Measurements from ENCODE around the gene ACTR3.

The ACTR3 gene

GRCh38 chr2:113972766-113973165 lies 82.9 kb downstream of the ACTR3 start:
- Histone ChIP-seq H3K36me3 (ENCODE audit: control insufficient read depth, low read depth, low read length) (no peaks in the 10 kb centered on the region), H3K27ac (ENCODE audit: low read length) (no peak overlapping the region), H3K27me3 (ENCODE audit: control insufficient read depth, insufficient read depth, low read length) (no peaks in the 10 kb centered on the region), H3K9ac (ENCODE audit: low read length) (no peak overlapping the region), H3K9me3 (ENCODE audit: control insufficient read depth, low read depth, low read length) (no peaks in the 10 kb centered on the region), H3K4me3 (ENCODE audit: low read length) (no peak overlapping the region), H3K4me1 (ENCODE audit: control insufficient read depth, low read depth, low read length) (no peaks in the 10 kb centered on the region)

DNA sequence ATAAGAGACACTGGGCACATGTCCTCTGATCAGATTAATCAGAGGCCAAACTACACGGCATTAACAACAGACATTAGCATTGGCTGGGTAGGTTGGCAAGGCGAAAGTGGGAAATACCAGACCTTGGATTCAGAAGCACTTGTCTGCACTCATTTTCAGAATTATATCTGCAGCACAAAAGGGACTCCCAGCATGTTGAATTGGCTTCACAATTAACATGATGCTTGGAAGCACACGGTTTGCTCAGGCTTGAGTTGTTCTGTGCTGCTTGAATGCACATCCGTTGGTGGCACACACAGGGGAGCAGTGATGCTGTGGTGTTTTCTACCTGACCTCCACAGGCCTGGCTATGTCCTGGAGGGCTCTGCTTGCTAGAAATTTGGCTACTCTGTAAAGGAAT lies 83.9 kb downstream of the ACTR3 start:
- H3K27ac ChIP-seq (ENCODE audit: low read length): no peak overlapping the region
- no peak overlapping the region for H3K9ac ChIP-seq (ENCODE audit: low read length)
- no peaks in the 10 kb centered on the region for H3K27me3 ChIP-seq (ENCODE audit: control insufficient read depth, insufficient read depth, low read length)
- no peaks in the 10 kb centered on the region for H3K4me1 ChIP-seq (ENCODE audit: control insufficient read depth, low read depth, low read length)
- no peaks in the 10 kb centered on the region for H3K9me3 ChIP-seq (ENCODE audit: control insufficient read depth, low read depth, low read length)
- no peaks in the 10 kb centered on the region for H3K36me3 ChIP-seq (ENCODE audit: control insufficient read depth, low read depth, low read length)
- no peak overlapping the region for H3K4me3 ChIP-seq (ENCODE audit: low read length)

- Histone ChIP-seq H3K27ac (ENCODE audit: low read length) (no peak overlapping the region), H3K9ac (ENCODE audit: low read length) (no peak overlapping the region), H3K36me3 (ENCODE audit: control insufficient read depth, low read depth, low read length) (no peaks in the 10 kb centered on the region), H3K4me3 (ENCODE audit: low read length) (no peak overlapping the region), H3K9me3 (ENCODE audit: control insufficient read depth, low read depth, low read length) (no peaks in the 10 kb centered on the region), H3K4me1 (ENCODE audit: control insufficient read depth, low read depth, low read length) (no peaks in the 10 kb centered on the region), H3K27me3 (ENCODE audit: control insufficient read depth, insufficient read depth, low read length) (no peaks in the 10 kb centered on the region)
Measured at GRCh38 chr2:113974727-113975126, 84.8 kb downstream of the ACTR3 start.

- Histone ChIP-seq H3K9ac (ENCODE audit: low read length) (no peak overlapping the region), H3K27ac (ENCODE audit: low read length) (no peak overlapping the region), H3K4me3 (ENCODE audit: low read length) (no peak overlapping the region), H3K4me1 (ENCODE audit: control insufficient read depth, low read depth, low read length) (no peaks in the 10 kb centered on the region), H3K27me3 (ENCODE audit: control insufficient read depth, insufficient read depth, low read length) (no peaks in the 10 kb centered on the region), H3K36me3 (ENCODE audit: control insufficient read depth, low read depth, low read length) (no peaks in the 10 kb centered on the region), H3K9me3 (ENCODE audit: control insufficient read depth, low read depth, low read length) (peaks cover 6% of the 10 kb centered on the region)
Measured at GRCh38 chr2:113976277-113976928, 86.5 kb downstream of the ACTR3 start.

DNA sequence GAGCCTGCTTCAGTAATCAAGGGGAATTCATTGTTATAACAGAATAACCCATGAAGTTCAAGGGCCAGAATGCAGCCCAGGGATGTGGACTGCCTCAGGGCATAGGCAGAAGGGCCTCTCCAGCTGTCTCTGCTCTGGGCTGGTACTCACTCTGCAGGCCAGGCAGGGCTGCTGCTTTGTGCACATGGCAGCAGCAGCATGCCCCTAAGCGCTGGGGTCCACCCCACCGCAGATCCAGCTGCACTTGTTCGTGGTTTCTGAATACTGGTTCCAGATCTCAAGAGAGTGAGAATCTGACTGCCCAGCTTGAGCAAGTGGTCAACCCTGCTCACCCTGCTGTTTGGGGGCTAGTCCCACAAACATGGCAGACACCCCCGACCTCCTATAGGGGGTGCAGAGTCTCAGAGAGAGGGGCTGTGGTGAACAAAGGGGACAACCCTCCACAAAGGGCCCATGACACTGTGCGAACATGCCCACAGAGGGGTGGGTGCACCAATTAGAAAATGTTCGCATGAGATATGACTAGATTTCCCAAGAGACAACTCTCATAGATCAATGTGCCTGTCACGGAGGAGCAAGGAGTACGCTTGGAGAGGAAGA lies 87.3 kb downstream of the ACTR3 start:
- Histone ChIP-seq H3K4me1 (ENCODE audit: control insufficient read depth, low read depth, low read length) (no peaks in the 10 kb centered on the region), H3K9me3 (ENCODE audit: control insufficient read depth, low read depth, low read length) (peaks cover 6% of the 10 kb centered on the region), H3K36me3 (ENCODE audit: control insufficient read depth, low read depth, low read length) (no peaks in the 10 kb centered on the region), H3K27me3 (ENCODE audit: control insufficient read depth, insufficient read depth, low read length) (no peaks in the 10 kb centered on the region), H3K4me3 (ENCODE audit: low read length) (no peak overlapping the region), H3K27ac (ENCODE audit: low read length) (no peak overlapping the region), H3K9ac (ENCODE audit: low read length) (no peak overlapping the region)

DNA sequence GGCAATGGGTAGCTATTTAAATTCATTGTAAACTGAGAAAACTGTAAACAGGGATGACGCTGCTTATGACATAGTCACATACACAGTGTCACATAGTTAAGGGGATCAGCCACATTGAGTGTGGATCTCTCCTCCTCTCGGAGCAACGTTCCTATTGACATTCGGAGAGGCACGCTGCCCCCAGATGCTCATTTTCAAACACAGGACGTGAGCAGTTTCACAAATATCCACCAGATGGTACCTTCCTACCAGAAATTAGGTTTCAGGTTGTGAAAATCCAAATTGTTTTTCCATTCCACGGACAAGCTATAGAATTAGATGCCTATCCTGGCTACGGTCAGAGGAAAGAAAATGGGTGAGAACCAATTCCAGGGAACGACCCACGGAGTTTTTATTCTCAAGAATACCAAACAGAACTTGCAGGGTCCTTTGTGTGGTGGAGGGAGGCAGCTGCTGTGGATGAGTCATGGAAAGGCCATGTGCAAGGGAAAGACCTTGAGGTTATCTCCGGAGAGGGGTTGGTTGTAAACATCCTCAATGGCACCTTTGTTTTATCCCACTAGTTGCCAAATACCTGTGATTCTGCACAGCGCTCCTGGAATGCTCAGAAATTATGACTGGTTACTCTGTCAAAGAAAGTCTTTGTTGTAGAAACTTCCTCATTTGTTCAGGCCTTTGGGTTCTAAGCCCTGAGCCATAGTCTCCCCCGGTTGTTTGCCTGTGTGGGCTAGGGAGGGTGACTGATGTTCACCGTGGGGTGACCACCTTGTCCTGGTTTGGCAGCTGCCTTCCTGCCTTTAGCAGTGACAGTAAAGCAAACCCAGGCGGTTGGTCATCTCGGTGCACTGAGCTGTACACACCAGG lies 88.0 kb downstream of the ACTR3 start:
- H3K9me3 ChIP-seq (ENCODE audit: control insufficient read depth, low read depth, low read length): peaks cover 6% of the 10 kb centered on the region
- H3K27ac ChIP-seq (ENCODE audit: low read length): no peak overlapping the region
- H3K9ac ChIP-seq (ENCODE audit: low read length): no peak overlapping the region
- no peaks in the 10 kb centered on the region for H3K36me3 ChIP-seq (ENCODE audit: control insufficient read depth, low read depth, low read length)
- H3K4me1 ChIP-seq (ENCODE audit: control insufficient read depth, low read depth, low read length): no peaks in the 10 kb centered on the region
- H3K4me3 ChIP-seq (ENCODE audit: low read length): no peak overlapping the region
- H3K27me3 ChIP-seq (ENCODE audit: control insufficient read depth, insufficient read depth, low read length): no peaks in the 10 kb centered on the region

DNA sequence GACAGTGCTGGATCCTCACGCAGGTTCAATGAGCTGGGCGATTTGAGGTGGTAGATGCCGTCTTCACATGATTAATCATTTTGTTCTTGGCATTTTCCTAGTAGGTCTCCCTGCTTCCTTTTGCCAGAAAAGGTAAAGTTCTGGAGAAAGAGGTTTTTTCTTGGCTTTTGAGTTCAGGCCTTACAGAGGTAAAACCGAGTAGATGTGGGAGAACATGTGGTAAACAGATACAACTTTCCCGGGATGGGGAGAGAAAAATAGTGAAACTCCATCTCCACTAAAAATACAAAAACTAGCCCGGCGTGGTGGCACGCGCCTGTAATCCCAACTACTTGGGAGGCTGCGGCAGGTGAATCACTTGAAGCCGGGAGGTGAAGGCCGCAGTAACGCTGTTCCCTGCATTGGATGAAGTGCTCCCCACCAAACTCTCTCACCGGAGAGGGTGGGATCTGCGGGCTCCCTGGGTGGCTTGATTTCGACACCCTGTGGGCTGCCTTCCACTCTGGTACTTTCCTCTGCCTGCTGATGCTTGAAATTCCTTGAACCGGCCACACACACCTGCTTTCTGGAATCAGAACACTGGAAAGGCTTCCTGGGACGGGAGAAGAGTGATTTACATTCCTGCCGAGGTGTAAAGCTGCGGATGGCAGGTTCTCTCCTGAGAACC lies 88.8 kb downstream of the ACTR3 start:
- Histone ChIP-seq H3K4me1 (ENCODE audit: control insufficient read depth, low read depth, low read length) (no peaks in the 10 kb centered on the region), H3K4me3 (ENCODE audit: low read length) (no peak overlapping the region), H3K27me3 (ENCODE audit: control insufficient read depth, insufficient read depth, low read length) (no peaks in the 10 kb centered on the region), H3K36me3 (ENCODE audit: control insufficient read depth, low read depth, low read length) (no peaks in the 10 kb centered on the region), H3K27ac (ENCODE audit: low read length) (no peak overlapping the region), H3K9ac (ENCODE audit: low read length) (no peak overlapping the region), H3K9me3 (ENCODE audit: control insufficient read depth, low read depth, low read length) (peaks cover 6% of the 10 kb centered on the region)

DNA sequence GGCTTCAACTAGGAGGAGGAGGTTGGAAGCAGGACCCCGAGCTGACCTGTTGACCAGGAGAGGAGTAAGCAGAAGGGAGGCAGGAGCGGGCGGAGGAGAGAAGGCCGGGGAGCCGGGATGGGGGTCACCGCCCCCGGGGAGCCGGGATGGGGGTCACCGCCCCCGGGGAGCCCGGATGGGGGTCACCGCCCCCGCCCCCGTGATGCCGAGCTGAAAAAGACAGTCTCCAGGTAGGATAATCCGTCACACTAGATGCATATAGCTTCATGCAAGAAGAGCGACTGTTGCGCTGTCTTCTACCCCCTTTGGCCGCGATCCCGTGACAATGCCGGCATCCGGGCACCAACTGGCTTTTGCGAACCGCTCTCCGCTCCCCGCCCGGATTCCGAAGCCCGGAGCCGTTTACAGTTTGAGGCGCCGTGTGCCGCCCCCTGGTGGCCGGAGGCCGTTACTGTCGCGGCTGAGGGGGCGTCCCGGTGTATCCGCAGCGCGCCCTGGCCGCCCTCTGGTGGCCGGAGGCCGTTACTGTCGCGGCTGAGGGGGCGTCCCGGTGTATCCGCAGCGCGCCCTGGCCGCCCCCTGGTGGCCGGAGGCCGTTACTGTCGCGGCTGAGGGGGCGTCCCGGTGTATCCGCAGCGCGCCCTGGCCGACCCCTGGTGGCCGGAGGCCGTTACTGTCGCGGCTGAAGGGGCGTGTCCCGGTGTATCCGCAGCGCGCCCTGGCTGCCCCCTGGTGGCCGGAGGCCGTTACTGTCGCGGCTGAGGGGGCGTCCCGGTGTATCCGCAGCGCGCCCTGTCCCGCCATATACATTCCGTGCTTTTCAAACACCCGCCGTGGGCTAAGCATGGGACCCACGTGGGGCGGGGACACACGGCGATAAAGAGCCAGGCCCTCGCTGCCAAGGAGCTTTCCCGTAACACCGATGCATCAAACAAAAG lies 89.6 kb downstream of the ACTR3 start:
- H3K9ac ChIP-seq (ENCODE audit: low read length): no peak overlapping the region
- H3K9me3 ChIP-seq (ENCODE audit: control insufficient read depth, low read depth, low read length): peaks cover 6% of the 10 kb centered on the region
- no peak overlapping the region for H3K27ac ChIP-seq (ENCODE audit: low read length)
- H3K27me3 ChIP-seq (ENCODE audit: control insufficient read depth, insufficient read depth, low read length): no peaks in the 10 kb centered on the region
- no peaks in the 10 kb centered on the region for H3K36me3 ChIP-seq (ENCODE audit: control insufficient read depth, low read depth, low read length)
- H3K4me1 ChIP-seq (ENCODE audit: control insufficient read depth, low read depth, low read length): no peaks in the 10 kb centered on the region
- H3K4me3 ChIP-seq (ENCODE audit: low read length): no peak overlapping the region

DNA sequence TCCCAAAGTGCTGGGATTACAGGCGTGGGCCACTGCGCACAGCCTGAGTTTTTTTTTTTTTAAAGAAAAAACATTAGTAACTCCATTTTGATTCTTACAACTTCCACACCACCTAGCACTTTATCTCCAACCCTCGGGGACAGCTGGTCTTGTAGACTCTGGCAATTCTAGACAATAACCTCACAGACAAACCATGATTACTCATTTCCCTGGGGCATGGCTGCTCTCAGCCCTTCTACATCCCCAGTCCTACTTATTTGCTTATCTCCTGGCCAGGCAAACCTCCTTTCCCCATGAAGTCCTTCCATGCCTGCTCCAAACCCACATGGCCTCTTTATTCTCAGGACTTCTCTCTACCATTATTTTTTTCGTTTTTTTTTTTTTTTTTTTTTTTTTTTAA lies 91.1 kb downstream of the ACTR3 start:
- H3K9ac ChIP-seq (ENCODE audit: low read length): no peak overlapping the region

GRCh38 chr2:113981404-113982134 lies 91.7 kb downstream of the ACTR3 start:
- no peak overlapping the region for H3K27ac ChIP-seq (ENCODE audit: low read length)
- H3K4me3 ChIP-seq (ENCODE audit: low read length): no peak overlapping the region
- H3K9ac ChIP-seq (ENCODE audit: low read length): no peak overlapping the region
- no peaks in the 10 kb centered on the region for H3K27me3 ChIP-seq (ENCODE audit: control insufficient read depth, insufficient read depth, low read length)
- H3K36me3 ChIP-seq (ENCODE audit: control insufficient read depth, low read depth, low read length): no peaks in the 10 kb centered on the region
- peaks cover 6% of the 10 kb centered on the region for H3K9me3 ChIP-seq (ENCODE audit: control insufficient read depth, low read depth, low read length)
- no peaks in the 10 kb centered on the region for H3K4me1 ChIP-seq (ENCODE audit: control insufficient read depth, low read depth, low read length)

More for the DNA sequence above, 91.1 kb downstream of the ACTR3 start:
- no peaks in the 10 kb centered on the region for H3K27me3 ChIP-seq (ENCODE audit: control insufficient read depth, insufficient read depth, low read length)
- H3K9me3 ChIP-seq (ENCODE audit: control insufficient read depth, low read depth, low read length): peaks cover 6% of the 10 kb centered on the region
- H3K36me3 ChIP-seq (ENCODE audit: control insufficient read depth, low read depth, low read length): no peaks in the 10 kb centered on the region
- no peak overlapping the region for H3K27ac ChIP-seq (ENCODE audit: low read length)
- no peaks in the 10 kb centered on the region for H3K4me1 ChIP-seq (ENCODE audit: control insufficient read depth, low read depth, low read length)
- no peak overlapping the region for H3K4me3 ChIP-seq (ENCODE audit: low read length)
